Endothelial cell of umbilical vein (primary cell): Measurements from ENCODE around the gene GRID1. TPM values are rescaled to one million over a fixed set of nuclear protein-coding genes. Genes with fewer than 3 reads are reported as not detected.

Experiments
- BruUV-seq: library from RNA; stranded (reverse); fragments of 400-500 nt; replicated peaks from 2 replicates; lab custom pipeline; 2021; lab: Mats Ljungman, UMichigan
- CTCF ChIA-PET: fragments of 300-600, 350-600 bp; sonication (Branson Sonifier 250); formaldehyde crosslinking; loops from one replicate; lab custom pipeline; 2021; ENCODE audit warnings: antibody characterized with exemption, inconsistent platforms; lab: Charles Lee
- POLR2A ChIA-PET: fragments of 300-600, 350-600 bp; sonication (Branson Sonifier 250); formaldehyde crosslinking; loops from one replicate; lab custom pipeline; 2021; ENCODE audit warnings: antibody characterized with exemption, inconsistent platforms; lab: Charles Lee
- DNase-seq: peaks from one replicate; pipeline ENCODE4 v3.0.0-alpha.2; 2011; ENCODE audit warnings: low read depth, low spot score
- FAIRE-seq: peaks from 2 replicates; lab custom pipeline; 2011; peaks lifted over from hg19 to GRCh38; lab: Jason Lieb, UNC
- H2AFZ ChIP-seq: 2 replicates; pipeline ENCODE4 v1.6.0; 2012; ENCODE audit warnings: low read depth, low read length, control low read depth, inconsistent platforms
- H3K27ac ChIP-seq: 2 replicates; pipeline ENCODE4 v1.5.1; 2011; ENCODE audit warnings: low read depth, mild to moderate bottlenecking, control low read depth, low read length, moderate library complexity; ENCODE audit not compliant: insufficient read depth
- H3K27me3 ChIP-seq, 2 experiments: 2 replicates each; pipeline versions ENCODE4 v1.6.0 to v1.6.1; 2011; ENCODE audit warnings: low read length in 2 of 2, mixed read lengths in 1 of 2; ENCODE audit not compliant: control insufficient read depth in 2 of 2, insufficient read depth in 2 of 2
- H3K36me3 ChIP-seq, 2 experiments: 2 replicates in 1 of 2; 3 replicates in 1 of 2; pipeline ENCODE4 v1.5.1; 2011; ENCODE audit warnings: low read length in 2 of 2, mild to moderate bottlenecking in 1 of 2, moderate library complexity in 1 of 2; ENCODE audit not compliant: control insufficient read depth in 2 of 2, insufficient read depth in 2 of 2; ENCODE audit errors: extremely low read depth in 1 of 2
- H3K4me1 ChIP-seq: 3 replicates; pipeline ENCODE4 v1.5.1; 2011; ENCODE audit warnings: mild to moderate bottlenecking, low read length; ENCODE audit not compliant: control insufficient read depth, insufficient read depth; ENCODE audit errors: extremely low read depth
- H3K4me2 ChIP-seq: 2 replicates; pipeline ENCODE4 v1.6.1; 2011; ENCODE audit warnings: low read length, control low read depth, mixed read lengths; ENCODE audit not compliant: insufficient read depth
- H3K4me3 ChIP-seq, 3 experiments: fragments of 200-600 bp in 1 of 3; sonication (generic), shearing (Covaris generic) in 1 of 3; replicated peaks in 1 of 3; 2 replicates each; pipeline ENCODE4 v1.5.1; 2011 to 2016; ENCODE audit warnings: control low read depth in 3 of 3, low read length in 3 of 3, mild to moderate bottlenecking in 2 of 3, inconsistent platforms in 1 of 3, low read depth in 1 of 3, moderate library complexity in 1 of 3; ENCODE audit not compliant: insufficient read depth in 1 of 3
- H3K79me2 ChIP-seq: 2 replicates; pipeline ENCODE4 v1.6.0; 2012; ENCODE audit warnings: low read length, inconsistent platforms; ENCODE audit not compliant: control insufficient read depth, insufficient read depth
- H3K9ac ChIP-seq: replicated peaks from 2 replicates; pipeline ENCODE3; 2011; ENCODE audit warnings: low read length, control low read depth; ENCODE audit not compliant: insufficient read depth; ENCODE audit errors: extremely low read depth
- H3K9me1 ChIP-seq: replicated peaks from 3 replicates; pipeline ENCODE4 v1.6.0; 2011; ENCODE audit warnings: mild to moderate bottlenecking, low read length; ENCODE audit not compliant: control insufficient read depth, insufficient read depth; ENCODE audit errors: extremely low read depth
- H3K9me3 ChIP-seq: replicated peaks from 2 replicates; pipeline ENCODE4 v1.5.1; 2012; ENCODE audit warnings: low read length, inconsistent platforms; ENCODE audit not compliant: control insufficient read depth, insufficient read depth
- H4K20me1 ChIP-seq: replicated peaks from 2 replicates; pipeline ENCODE3; 2011; ENCODE audit warnings: mild to moderate bottlenecking, low read length; ENCODE audit not compliant: control insufficient read depth, insufficient read depth; ENCODE audit errors: extremely low read depth
- CTCF ChIP-seq, 2 donors: IDR thresholded peaks; 1 replicate in 1 of 2; 2 replicates in 1 of 2; pipeline ENCODE4 v1.5.1; 2011; ENCODE audit warnings: low read length in 2 of 2, mild to moderate bottlenecking in 2 of 2, moderate library complexity in 2 of 2, control low read depth in 1 of 2, inconsistent platforms in 1 of 2, low read depth in 1 of 2; ENCODE audit not compliant: insufficient read depth in 1 of 2; ENCODE audit errors: extremely low read depth in 1 of 2
- EZH2 ChIP-seq: IDR thresholded peaks from 2 replicates; pipeline ENCODE4 v1.6.1; 2012; ENCODE audit warnings: borderline replicate concordance, low read depth, mild to moderate bottlenecking, moderate library complexity, low read length, inconsistent platforms; ENCODE audit not compliant: severe bottlenecking
- FOS ChIP-seq: IDR thresholded peaks from 2 replicates; pipeline ENCODE4 v1.6.1; 2011; ENCODE audit warnings: mild to moderate bottlenecking, low read length, moderate library complexity, borderline replicate concordance; ENCODE audit not compliant: insufficient read depth
- GATA2 ChIP-seq: IDR thresholded peaks from 2 replicates; pipeline ENCODE4 v1.7.0; 2011; ENCODE audit warnings: low read depth, mild to moderate bottlenecking, moderate library complexity, mixed read lengths, low read length; ENCODE audit not compliant: insufficient read length, insufficient read depth
- JUN ChIP-seq: IDR thresholded peaks from 2 replicates; pipeline ENCODE4 v1.6.1; 2011; ENCODE audit warnings: borderline replicate concordance, low read depth; ENCODE audit not compliant: insufficient read length, insufficient read depth
- MAX ChIP-seq: IDR thresholded peaks from 2 replicates; pipeline ENCODE4 v1.6.1; 2011; ENCODE audit not compliant: insufficient read depth, insufficient read length
- MYC ChIP-seq: IDR thresholded peaks from one replicate; pipeline ENCODE4 v1.6.1; 2011; ENCODE audit warnings: mild to moderate bottlenecking, low read depth, low read length
- POLR2A ChIP-seq: IDR thresholded peaks from 2 replicates; pipeline ENCODE4 v1.6.1; 2012; ENCODE audit warnings: low read depth, mild to moderate bottlenecking, control low read depth, low read length
- POLR2AphosphoS5 ChIP-seq: IDR thresholded peaks from 2 replicates; pipeline ENCODE4 v1.6.1; 2012; ENCODE audit warnings: low read depth, mild to moderate bottlenecking, control low read depth, low read length, moderate library complexity; ENCODE audit not compliant: insufficient read depth
- dilution Hi-C: fragments of 300-500 bp; cut with MboI; formaldehyde crosslinking; loops from one replicate; pipeline ENCODE4 v1.15.0; 2019; ENCODE audit warnings: low sequenced_read_pairs; ENCODE audit not compliant: extremely low pct_ligation_motif_present
- intact Hi-C: fragments of 100-400 bp; cut with micrococcal nuclease; formaldehyde crosslinking; loops from one replicate; pipeline ENCODE4 v1.10.0; 2022
- polyA plus RNA-seq, 4 experiments: library from polyadenylated mRNA; depleted of rRNA in 3 of 4; stranded (reverse) in 3 of 4; unstranded in 1 of 4; fragments of >200 nt; gene quantifications; 2 replicates each; pipeline versions ENCODE4 v1.2.1 to v1.2.3, GENCODE V29; 2011 to 2012; ENCODE audit warnings: missing spikeins in 1 of 4
- total RNA-seq: library from RNA; stranded (reverse); gene quantifications from 2 replicates; pipeline ENCODE4 v1.2.3, GENCODE V29; 2021

The GRID1 gene
- total and polyA plus RNA-seq, 2 donors (not counting 3 experiments of a cell fraction or from before 2014, with no cell fraction given): not detected

GRCh38 chr10:86079088-86079487, 287.5 kb downstream of the GRID1 start:
- no peak for DNase-seq
- BruUV-seq: no TSS peak
- POLR2A ChIA-PET: no interaction called here
- dilution Hi-C loops: no loop called here
- Histone ChIP-seq H3K9ac (no peak overlapping the region), H3K79me2 (no peaks in the 10 kb centered on the region), H3K27me3 (no peaks in the 10 kb centered on the region), H3K27ac (no peak overlapping the region), H3K4me2 (no peak overlapping the region), H3K36me3 (no peaks in the 10 kb centered on the region), H4K20me1 (no peaks in the 10 kb centered on the region), H2AFZ (no peak overlapping the region), H3K4me1 (no peaks in the 10 kb centered on the region), H3K4me3 (no peak overlapping the region), H3K9me3 (no peaks in the 10 kb centered on the region), H3K9me1 (no peaks in the 10 kb centered on the region)
- CTCF ChIA-PET: no interaction called here
- FAIRE-seq: no peak
- intact Hi-C loops: no loop called here
- no peak for TF ChIP-seq MAX
- TF ChIP-seq POLR2AphosphoS5: no peak
- no peak for TF ChIP-seq GATA2
- TF ChIP-seq EZH2: no peak
- no peak for TF ChIP-seq POLR2A
- no peak for TF ChIP-seq JUN
- TF ChIP-seq CTCF (IDR thresholded peaks at IDR 0.05; ENCODE audit: extremely low read depth in 1 of 2, insufficient read depth in 1 of 2, low read depth in 1 of 2, low read length in 2 of 2): no peak
- TF ChIP-seq FOS: no peak
- TF ChIP-seq MYC: no peak
